Measurements from ENCODE around the gene ALDH1B1.

DNA sequence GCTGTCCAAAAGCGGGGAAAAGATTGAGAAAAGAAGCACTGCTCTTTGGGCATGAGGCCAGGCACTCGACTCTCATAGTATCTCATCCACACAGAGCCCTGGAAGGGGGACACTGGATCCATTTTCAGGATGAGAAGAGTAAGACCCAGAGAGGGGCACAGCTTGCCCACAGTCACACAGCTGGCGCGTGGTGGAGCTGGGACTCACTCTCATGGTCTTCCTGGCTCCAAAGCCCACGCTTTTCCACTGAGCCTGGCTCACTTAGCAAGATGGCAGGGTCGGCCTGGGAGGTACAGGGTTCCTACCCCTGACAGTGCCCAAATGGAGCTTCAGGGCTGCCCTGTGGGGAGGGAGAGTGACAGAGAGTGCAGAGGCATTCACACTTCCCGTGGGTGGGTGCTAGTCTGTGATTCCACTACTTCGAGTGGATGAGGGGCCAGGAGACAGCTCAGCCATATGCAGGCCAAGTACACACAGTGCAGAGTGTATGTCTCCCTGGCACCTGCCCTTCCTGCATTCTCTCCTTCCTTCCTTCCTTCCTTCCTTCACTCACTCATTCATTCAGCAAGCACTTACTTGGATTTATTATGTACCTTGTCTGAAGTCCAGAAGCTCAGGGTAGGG lies 50.1 kb downstream of the ALDH1B1 start:
- no peak for TF ChIP-seq EZH2phosphoT487 (IDR thresholded peaks at IDR 0.05; ENCODE audit: borderline replicate concordance, low read length)
- TF ChIP-seq, protein P1, sequence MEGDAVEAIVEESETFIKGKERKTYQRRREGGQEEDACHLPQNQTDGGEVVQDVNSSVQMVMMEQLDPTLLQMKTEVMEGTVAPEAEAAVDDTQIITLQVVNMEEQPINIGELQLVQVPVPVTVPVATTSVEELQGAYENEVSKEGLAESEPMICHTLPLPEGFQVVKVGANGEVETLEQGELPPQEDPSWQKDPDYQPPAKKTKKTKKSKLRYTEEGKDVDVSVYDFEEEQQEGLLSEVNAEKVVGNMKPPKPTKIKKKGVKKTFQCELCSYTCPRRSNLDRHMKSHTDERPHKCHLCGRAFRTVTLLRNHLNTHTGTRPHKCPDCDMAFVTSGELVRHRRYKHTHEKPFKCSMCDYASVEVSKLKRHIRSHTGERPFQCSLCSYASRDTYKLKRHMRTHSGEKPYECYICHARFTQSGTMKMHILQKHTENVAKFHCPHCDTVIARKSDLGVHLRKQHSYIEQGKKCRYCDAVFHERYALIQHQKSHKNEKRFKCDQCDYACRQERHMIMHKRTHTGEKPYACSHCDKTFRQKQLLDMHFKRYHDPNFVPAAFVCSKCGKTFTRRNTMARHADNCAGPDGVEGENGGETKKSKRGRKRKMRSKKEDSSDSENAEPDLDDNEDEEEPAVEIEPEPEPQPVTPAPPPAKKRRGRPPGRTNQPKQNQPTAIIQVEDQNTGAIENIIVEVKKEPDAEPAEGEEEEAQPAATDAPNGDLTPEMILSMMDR (conservative IDR thresholded peaks at IDR 0.05; ENCODE audit: low read depth, low read length): no peak

Data from PC-3 (cell line).